ENCODE measurements around the gene FOLR3.
"Not testable (repeated sequence)": the region's sequence is repeated elsewhere in the genome, so short reads cannot be mapped to it uniquely, and the experiment has no call there.

The FOLR3 gene

GRCh38 chr11:72179049-72179803 lies 43.7 kb downstream of the FOLR3 start:
- no peak for DNase-seq (ENCODE audit: low spot score)
- in situ Hi-C loops (cut with MboI; ENCODE audit: low sequenced_read_pairs, unreplicated experiment): no loop called here
- TF ChIP-seq CTCF (IDR thresholded peaks at IDR 0.05; ENCODE audit: borderline replicate concordance, control extremely low read depth, extremely low read depth, insufficient read depth, missing control alignments): no peak

GRCh38 chr11:72179804-72180396 lies 44.4 kb downstream of the FOLR3 start:
- no peak for DNase-seq (ENCODE audit: low spot score)
- in situ Hi-C loops (cut with MboI; ENCODE audit: low sequenced_read_pairs, unreplicated experiment): no loop called here
- no peak for TF ChIP-seq CTCF (IDR thresholded peaks at IDR 0.05; ENCODE audit: borderline replicate concordance, control extremely low read depth, extremely low read depth, insufficient read depth, missing control alignments)

DNA sequence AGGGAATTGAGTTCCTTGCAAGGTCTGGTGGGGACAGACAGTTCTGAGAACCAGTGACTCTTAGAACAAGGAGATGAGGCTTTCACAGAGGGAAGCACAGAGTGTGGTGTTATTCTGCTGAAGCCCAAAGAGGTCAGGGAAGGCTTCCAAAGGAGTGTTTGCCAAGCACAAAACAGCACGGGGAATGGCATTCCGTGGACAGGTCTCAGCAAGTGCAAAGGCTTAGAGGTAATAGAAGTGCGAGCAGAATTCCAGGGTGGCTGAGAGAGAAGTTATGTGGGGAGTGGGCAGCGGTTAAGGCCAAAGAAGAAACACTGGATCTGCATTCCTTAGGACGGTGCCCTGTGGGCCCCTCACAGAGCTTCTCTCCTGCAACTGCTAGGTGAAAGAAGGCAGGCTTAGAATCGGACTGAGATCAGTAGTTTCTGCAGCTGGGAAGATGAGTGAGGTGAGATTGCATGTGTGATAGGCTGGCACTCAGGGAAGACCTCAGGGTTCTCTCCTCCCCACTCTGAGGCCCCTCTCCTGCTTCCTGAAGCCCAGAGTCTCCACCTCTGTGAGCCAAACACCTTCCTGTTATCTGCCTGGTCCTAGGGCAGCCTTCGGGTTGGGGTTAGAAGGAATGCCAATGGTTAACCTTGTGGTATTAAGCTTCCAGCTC lies 45.5 kb downstream of the FOLR3 start:
- not testable (repeated sequence) for DNase-seq (ENCODE audit: low spot score)

GRCh38 chr11:72181553-72181958 lies 46.0 kb downstream of the FOLR3 start:
- in situ Hi-C loops (cut with MboI; ENCODE audit: low sequenced_read_pairs, unreplicated experiment): not testable (repeated sequence)

More for the DNA sequence above, 45.5 kb downstream of the FOLR3 start:
- in situ Hi-C loops (cut with MboI; ENCODE audit: low sequenced_read_pairs, unreplicated experiment): not testable (repeated sequence)

DNA sequence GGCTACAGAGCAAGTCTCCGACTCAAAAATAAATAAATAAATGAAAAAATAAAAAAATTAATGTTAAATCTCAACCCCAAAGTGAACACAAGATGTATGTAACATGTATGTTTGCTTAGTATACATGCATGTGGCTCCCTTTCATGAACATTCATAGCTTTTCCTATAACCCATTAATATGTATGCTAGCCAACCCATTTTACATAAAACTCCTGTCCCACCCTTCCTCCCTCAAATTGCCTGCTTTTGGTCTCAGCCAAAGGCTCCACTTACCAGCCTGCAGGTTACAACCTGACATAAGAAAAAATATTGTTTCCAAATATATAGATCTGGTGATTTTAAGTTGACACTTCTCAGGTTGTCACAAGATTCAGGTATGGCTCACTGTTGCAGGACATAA lies 52.7 kb downstream of the FOLR3 start:
- TF ChIP-seq CTCF (IDR thresholded peaks at IDR 0.05; ENCODE audit: borderline replicate concordance, control extremely low read depth, extremely low read depth, insufficient read depth, missing control alignments): no peak
- in situ Hi-C loops (cut with MboI; ENCODE audit: low sequenced_read_pairs, unreplicated experiment): no loop called here
- no peak for DNase-seq (ENCODE audit: low spot score)

More at GRCh38 chr11:72181553-72181958, 46.0 kb downstream of the FOLR3 start:
- DNase-seq (ENCODE audit: low spot score): not testable (repeated sequence)
